GM21515 (cell line): ENCODE measurements around the gene PIANP.
A peak's percentile ranks its signal among the peaks of the same experiment; 100 is the strongest.
"Not testable (repeated sequence)": the region's sequence is repeated elsewhere in the genome, so short reads cannot be mapped to it uniquely, and the experiment has no call there.

Source experiments
- ATAC-seq: cut with Tn5 transposase; IDR thresholded peaks from one replicate; pipeline ENCODE4 v1.9.1; 2021; ENCODE audit not compliant: unreplicated experiment

PIANP gene, protein sequence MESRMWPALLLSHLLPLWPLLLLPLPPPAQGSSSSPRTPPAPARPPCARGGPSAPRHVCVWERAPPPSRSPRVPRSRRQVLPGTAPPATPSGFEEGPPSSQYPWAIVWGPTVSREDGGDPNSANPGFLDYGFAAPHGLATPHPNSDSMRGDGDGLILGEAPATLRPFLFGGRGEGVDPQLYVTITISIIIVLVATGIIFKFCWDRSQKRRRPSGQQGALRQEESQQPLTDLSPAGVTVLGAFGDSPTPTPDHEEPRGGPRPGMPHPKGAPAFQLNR

DNA sequence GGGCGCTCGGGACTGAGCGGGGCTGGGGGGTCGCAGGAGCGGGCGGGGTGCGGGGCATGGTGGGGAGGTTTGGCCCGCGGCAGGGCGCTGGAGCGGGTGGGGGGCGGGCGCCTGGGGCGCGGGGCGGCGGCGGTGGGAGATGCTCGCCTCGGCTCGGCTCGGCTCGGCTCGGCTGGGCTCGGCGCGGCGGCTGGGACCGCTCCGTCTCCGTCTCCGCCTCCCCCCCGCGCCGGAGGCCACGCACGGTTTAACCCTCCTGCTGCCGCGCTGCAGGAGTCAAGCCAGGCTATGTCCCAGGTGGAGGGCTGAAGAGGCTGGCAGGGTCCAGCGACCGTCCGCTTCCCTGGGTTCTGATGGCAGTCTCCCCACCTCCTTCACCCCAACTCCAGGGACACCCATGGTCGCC, at the start of gene PIANP:
Gene PIANP, minus strand, starts transcription at position 170 of the 406 bp plus-strand sequence. CDS start 2,754 bp downstream, outside the sequence.
- no peak for ATAC-seq

DNA sequence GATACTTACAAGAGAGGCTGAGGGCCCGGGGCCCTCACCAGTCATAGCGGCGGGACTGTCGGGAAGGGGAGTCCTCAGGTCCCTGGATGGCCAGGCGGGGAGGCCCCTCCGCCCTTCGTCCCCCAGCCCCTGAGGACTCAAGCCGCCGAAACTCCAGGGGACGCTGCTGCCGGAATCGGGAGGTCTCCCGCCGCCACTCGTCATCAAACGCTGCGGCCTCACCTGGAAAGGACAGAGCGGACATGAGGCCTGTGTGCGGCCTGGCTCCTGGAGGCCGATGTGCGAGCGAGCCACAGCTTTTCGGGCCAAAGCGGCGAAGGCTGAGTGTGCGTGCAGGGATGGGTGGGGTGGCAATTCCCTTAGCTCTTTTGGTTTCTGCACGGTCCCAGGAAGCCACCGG, 48.1 kb upstream of the PIANP start:
- no peak for ATAC-seq

DNA sequence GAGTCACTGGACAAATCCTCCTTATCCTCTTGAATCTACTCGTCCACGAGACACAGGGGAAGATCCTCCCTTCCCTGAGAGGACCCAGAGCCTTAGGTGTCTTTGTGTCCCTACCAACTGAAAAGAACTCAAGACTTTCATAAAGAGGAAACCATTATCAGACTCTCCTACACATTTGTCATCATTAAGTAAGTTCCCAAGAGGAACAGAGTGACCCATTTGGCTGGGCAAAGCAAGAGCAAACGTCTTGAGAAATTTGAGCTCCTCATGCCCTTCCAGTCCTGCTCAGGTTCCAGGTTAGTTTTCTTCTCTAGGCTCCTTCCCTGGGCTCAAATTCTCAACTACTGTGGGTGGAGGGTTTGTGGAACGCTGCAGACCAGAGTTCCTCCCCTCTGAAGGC, 46.6 kb upstream of the PIANP start:
- no peak for ATAC-seq

DNA sequence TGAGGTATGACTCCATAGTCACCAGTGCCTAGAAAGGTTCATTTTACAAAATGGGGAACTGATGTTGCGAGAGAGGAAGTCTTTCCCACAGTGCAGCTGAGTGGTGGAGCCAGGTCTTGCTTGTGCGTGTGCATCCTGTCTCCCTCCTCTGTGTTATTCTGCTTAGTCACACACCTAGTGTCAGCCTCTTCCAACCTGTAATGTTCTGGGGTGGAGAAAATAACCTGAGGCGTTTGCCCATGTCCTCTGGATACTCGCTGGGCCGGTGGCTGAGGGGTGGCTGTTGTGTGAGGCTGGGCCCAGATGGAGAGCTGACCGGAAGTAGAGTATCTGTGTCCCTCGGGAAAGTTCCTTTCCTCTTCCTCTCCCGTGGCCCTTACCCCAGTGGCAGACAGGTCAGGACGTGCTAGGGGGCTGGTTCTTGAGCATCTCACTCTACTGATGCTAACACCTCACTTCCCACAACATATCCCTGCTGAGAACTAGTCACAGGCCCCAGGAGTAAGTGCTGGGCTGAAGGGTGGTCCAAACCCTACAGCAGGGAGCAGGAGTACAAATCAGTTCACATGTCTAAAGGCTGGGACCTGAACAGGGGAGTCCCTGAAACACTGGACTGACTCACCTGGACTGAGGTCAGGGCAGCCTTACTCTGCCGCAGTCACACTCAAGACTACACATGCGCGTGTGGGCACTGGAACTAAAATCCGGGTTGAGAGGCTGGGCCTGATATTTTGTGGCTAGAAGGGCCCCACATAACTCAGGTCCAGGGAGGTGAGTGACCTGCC, 45.3 kb upstream of the PIANP start:
- no peak for ATAC-seq

DNA sequence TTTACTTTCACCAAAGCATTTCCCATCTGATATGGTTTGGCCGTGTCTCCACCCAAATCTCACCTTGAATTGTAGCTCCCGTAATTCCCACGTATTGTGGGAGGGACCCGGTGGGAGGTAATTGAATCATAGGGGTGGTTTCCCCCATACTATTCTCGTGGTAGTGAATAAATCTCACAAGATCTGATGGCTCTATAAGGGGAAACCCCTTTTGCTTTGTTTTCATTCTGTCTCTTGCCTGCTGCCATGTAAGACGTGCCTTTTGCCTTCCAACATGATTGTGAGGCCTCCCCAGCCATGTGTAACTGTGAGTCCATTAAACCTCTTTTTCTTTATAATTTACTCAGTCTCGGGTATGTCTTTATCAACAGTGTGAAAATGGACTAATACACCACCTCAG, 42.7 kb upstream of the PIANP start:
- not testable (repeated sequence) for ATAC-seq

DNA sequence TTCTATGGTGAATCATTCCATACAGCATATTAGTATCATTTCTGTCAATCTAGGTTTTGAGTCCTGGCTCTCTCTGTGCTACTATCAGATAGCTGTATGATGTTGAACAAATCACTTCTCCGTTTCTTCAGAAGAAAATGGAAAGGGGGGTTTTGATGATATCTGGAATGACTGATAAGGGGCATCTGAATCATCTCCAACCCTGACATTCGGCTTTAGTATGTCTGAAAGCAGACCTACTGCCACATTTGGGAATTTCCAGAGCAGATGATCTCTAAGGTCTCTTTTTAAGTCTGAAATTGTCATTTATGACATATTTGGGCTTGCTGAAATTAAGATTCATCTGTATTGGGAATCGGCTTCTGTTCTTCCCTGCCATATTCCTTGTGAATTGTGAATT, 42.2 kb upstream of the PIANP start:
- ATAC-seq: no peak

DNA sequence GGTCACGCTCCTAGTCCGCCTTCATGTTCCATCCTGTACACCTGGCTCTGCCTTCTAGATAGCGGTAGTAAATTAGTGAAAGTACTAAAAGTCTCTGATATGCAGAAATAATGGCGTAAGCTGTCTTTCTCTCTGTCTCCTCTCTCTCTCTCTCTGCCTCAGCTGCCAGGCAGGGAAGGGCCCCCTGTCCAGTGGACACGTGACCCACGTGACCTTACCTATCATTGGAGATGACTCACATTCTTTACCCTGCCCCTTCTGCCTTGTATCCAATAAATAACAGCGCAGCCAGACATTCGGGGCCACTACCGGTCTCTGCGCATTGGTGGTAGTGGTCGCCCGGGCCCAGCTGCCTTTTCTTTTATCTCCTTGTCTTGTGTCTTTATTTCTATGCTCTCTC, 41.5 kb upstream of the PIANP start:
- ATAC-seq: not testable (repeated sequence)

DNA sequence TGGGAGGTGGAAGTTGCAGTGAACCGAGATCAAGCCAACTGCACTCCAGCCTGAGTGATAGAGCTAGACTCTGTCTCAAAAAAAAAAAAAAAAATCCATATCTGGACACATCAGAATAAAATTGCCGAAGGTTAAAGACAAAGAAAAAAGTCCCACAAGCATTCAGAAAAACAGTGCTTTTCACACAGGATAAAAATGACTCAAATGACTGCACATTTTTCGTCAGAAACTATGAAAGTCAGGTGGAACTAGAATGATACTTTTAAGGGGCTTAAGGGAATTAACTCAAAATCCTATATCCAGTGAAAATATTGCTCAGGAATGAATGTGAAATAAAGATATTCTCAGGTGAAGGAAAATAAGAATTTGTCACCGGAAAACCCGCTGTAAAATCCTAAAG, 36.1 kb upstream of the PIANP start:
- no peak for ATAC-seq

DNA sequence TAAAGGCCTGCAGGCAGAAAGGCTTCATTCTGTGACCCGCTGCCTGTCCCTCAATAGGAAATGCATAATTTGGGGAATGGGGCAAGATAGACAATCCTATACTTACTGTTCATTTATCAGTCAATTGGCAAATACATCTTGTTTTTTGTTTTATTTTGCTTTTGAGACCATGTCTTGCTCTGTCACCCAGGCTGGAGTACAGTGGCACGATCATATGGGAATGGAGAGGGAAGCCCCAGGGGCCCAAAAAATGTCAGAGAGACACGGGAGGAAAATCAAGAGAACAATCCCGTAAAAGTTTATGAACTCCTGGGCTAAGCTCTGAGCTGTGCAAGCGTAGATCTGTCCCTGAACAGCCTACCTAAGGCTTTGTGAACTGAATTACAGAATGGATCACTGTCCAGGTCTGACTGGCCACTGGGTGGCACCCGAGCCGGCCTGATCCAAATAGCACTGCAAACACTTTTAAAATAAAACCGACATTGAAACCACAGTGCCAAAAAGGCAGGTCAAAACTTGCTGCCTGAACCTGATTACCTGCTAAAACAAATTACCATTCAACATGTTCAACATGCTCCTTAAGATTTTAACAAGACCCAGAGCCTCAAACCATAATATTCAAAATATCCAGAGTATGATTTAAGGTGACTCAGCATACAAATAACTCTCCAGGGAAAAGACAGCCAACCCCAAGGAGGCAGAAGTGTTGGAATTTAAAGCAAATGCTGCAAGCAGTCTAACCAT, 35.0 kb upstream of the PIANP start:
- no peak for ATAC-seq

DNA sequence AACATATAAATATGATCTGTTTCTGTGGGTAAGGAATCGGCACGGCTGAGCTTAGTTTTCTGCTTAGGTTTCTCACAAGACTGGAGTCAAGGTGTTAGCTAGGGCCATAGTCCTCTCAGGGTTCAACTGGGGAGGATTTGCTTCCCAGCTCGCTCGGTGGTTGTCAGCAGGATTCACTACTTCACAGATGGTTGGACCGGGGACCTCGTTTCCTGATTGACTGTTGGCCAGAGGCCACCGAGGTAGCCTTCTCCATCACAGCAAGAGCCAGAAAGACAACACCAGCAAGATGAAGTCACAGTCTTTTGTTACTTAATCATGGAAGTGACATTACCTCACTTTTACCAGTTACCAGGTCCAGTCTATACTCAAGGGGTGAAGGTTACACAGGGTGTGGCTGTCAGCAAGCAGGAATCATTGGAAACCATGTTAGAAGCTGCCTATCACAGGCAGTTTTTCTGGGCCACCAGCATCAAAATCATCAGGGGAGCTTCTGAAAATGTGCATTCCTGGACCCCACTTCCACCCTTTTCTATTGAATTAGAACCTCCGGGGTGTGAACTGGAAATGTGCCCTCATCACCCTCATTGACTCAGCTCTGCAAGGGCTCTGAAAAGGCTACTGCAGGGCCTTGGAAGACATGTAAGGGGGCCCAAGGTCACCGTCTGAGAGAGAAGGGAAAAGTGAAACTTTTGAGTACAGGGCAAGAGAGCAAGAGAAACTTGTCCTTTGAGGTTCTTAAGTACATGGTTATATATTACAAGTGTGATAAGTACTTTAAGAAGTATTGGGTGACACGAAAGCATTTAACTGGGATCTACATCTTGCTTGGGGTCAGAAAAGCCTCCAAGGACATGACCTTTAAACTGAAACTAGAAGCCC, 34.1 kb upstream of the PIANP start:
- ATAC-seq: no peak

DNA sequence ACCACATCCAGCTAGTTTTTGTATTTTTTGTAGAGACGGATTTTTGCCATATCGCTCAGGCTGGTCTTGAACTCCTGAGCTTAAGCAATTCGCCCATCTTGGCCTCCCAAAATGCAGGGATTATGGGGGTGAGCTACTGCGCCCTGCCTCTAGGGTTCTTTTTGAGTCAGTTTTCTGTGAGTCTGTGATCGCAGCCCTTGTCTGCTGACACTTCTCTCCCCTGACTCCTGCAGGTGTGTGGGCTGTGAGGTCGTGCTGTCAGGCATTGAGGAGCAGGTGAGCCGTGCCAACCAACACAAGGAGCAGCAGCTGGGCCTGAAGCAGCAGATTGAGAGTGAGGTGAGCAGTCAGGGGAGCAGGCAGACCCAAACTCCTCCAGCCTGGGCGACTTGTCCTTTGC, 29.6 kb upstream of the PIANP start:
- no peak for ATAC-seq

DNA sequence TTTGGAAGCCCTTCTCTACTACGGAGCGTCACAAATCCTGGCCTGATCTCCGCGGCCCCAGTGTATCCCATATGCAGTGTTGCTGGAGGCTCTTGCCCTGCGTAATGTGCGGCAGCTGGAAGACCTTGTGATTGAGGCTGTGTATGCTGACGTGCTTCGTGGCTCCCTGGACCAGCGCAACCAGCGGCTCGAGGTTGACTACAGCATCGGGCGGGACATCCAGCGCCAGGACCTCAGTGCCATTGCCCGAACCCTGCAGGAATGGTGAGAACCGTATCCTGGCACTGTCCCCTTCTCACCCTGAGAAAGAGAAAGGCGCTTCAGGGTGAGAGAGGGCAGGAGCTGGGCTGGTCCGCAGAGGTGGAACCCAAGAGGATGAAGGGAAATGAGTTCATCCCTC, 28.6 kb upstream of the PIANP start:
- no peak for ATAC-seq

DNA sequence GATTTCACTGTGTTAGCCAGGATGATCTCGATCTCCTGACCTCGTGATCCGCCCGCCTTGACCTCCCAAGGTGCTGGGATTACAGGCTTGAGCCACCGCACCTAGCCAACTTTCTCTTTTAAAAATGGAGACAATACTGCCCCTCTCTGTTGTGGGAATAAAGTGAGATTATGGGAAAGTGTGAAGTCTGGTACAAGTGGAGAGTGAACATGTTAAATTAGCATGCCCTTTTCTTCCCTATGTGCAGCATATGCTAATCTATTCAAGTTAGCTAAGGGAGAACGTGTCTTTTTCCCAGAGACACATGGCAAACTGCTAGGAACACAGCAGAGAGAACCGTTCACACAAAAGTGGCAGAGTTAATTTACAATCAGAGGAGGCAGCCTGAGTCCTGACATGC, 24.7 kb upstream of the PIANP start:
- no peak for ATAC-seq

DNA sequence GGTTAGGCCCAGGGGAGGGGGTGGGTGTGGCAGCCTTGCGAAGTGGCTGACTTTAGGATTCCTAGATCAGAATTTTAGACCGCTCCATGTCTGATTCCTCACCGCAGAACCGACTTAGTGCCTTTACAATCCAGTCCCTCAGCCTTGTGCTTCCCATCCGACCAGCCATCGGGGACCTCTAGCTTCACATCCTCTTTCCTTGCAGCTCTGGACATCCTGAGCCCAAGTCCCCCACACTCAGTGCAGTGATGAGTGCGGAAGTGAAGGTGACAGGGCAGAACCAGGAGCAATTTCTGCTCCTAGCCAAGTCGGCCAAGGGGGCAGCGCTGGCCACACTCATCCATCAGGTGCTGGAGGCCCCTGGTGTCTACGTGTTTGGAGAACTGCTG, 23.8 kb upstream of the PIANP start:
- ATAC-seq: peak; percentile 16

DNA sequence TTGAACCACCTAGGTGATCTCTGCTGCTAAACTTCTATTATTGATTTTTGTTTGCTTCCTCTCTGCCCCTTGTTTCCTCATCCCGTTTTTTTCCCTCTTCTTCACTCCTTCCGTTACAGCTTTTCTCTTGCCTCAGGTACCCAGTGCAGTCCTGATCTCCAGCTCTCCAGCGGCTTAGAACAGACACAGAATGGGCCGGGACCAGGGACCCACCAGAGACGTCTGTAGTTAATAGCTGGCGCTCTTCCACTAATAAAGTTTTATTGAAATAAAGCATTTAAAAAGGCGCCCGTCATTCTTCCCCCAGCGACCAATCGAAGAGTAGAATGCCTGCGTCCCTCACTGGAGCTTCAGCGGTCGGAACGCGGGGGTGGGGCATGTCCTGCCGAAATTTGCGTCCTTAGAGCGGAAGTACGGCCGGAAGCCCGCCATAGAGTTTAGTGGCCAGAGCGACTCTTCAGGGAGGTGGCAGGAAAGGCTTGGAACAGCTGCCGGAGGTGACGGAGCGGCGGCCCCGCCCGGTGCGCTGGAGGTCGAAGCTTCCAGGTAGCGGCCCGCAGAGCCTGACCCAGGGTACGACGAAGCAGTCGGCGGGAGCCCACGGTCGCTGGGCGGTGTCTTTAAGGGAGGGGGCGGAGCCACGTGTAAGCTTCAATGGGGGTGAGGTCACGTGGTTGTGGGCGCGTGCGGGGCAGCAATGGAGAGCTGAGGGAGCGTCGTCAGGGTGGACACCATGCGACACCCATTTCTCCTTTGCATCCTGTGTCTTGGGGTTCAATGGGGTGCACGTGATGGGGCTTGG, 23.2 kb upstream of the PIANP start, which contains the start of gene COPS7A:
Gene COPS7A, plus strand, starts transcription at position 440 of the 802 bp plus-strand sequence. CDS start 611 bp downstream, outside the sequence.
- peak; percentile 93 for ATAC-seq

DNA sequence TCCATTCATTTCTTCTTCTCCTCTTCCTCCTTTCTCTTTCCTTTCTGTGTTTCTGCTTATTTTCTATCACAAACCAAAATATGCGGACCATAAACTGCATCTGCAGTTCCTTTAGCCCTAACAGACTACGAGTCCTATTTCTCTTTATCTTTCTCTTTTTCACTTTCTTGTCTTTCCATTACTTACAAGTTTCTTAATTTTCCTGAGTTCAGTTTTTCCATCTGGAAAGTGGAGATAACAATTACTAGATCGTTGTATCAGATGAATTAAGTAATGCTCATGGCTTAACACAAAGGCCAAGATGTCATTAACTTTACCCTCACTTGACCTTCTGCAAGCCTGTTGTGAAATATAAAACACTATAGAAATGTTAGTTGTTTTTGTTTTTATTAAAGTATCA, 22.2 kb upstream of the PIANP start:
- ATAC-seq: no peak

DNA sequence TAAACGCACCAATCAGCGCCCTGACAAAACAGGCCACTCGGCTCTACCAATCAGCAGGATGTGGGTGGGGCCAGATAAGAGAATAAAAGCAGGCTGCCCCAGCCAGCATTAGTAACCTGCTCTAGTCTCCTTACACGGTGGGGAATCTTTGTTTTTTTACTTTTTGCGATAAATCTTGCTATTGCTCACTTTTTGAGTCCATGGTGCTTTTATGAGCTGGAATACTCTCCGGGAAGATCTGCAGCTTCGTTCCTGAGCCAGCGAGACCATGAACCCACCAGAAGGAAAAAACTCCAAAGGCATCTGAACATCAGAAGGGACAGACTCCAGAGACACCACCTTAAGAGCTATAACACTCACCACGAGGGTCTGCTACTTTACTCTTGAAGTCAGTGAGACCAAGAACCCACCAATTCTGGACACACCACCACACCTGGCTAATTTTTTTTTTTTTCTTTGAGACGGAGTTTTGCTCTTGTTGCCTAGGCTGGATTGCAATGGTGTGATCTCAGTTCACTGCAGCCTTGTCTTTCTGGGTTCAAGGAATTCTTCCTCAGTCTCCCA, 16.3 kb upstream of the PIANP start:
- ATAC-seq: no peak

DNA sequence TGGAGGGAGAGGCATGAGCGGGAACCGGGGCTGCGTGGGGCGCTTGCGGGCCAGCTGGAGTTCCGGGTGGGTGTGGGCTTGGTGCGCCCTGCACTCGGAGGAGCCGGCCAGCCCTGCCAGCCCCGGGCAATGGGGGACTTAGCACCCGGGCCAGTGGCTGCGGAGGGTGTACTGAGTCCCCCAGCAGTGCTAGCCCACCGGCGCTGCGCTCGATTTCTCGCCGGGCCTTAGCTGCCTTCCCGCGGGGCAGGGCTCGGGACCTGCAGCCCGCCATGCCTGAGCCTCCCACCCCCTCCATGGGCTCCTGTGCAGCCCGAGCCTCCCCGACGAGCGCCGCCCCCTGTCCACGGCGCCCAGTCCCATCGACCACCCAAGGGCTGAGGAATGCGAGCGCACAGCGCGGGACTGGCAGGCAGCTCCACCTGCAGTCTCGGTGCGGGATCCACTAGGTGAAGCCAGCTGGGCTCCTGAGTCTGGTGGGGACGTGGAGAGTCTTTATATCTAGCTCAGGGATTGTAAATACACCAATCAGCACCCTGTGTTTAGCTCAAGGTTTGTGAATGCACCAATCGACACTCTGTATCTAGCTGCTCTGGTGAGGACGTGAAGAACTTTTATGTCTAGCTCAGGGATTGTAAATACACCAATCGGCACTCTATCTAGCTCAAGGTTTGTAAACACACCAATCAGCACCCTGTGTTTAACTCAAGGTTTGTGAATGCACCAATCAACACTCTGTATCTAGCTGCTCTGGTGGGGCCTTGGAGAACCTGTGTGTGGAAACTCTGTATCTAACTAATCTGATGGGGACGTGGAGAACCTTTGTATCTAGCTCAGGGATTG, 15.6 kb upstream of the PIANP start:
- ATAC-seq: not testable (repeated sequence)

DNA sequence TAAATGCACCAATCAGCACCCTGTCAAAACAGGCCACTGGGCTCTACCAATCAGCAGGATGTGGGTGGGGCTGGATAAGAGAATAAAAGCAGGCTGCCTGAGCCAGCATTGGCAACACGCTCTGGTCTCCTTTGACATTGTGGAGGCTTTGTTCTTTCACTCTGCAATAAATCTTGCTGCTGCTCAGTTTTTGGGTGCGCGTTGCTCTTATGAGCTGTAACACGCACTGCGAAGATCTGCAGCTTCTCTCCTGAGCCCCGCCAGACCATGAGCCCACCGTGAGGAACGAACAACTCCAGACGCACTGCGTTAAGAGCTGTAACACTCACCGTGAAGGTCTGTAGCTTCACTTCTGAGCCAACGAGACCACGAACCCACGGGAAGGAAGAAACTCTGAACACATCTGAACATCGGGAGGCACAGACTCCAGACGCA, 8.4 kb upstream of the PIANP start:
- no peak for ATAC-seq
